GM12892 (cell line): ENCODE data around the gene ZNF586.
"Not testable (repeated sequence)": the region's sequence is repeated elsewhere in the genome, so short reads cannot be mapped to it uniquely, and the experiment has no call there.

Experiments
- DNase-seq: peaks from one replicate; pipeline ENCODE4 v3.0.0; 2011; ENCODE audit not compliant: insufficient read length
- FAIRE-seq: peaks from 2 replicates; lab custom pipeline; 2011; peaks lifted over from hg19 to GRCh38; lab: Jason Lieb, UNC
- POLR2A ChIP-seq: IDR thresholded peaks from 2 replicates; pipeline ENCODE4 v1.6.1; 2011; ENCODE audit warnings: low read depth, low read length, control low read depth
- POLR2AphosphoS5 ChIP-seq: IDR thresholded peaks from 2 replicates; pipeline ENCODE4 v1.6.1; 2011; ENCODE audit warnings: low read depth, low read length, control low read depth
- TAF1 ChIP-seq: IDR thresholded peaks from 2 replicates; pipeline ENCODE4 v1.6.1; 2011; ENCODE audit warnings: low read depth, mild to moderate bottlenecking, control low read depth, low read length, borderline replicate concordance

Gene ZNF586

DNA sequence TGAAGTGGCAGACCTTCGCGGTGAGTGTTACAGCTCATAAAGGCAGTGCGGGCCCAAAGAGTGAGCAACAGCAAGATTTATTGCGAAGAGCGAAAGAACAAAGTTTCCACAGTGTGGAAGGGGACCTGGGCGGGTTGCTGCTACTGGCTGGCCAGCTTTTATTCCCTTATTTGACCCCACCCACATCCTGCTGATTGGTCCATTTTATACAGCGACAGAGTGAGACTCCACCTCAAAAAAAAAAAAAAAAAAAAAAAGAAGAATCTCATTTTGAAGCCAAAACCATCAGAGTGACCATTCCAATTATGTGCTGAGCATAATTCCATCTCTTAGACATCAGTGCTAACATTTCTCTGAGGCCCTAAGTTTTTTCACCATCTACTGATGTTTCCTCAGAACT is 47.2 kb downstream of the ZNF586 start:
- TF ChIP-seq POLR2AphosphoS5 (no peak), TAF1 (no peak), POLR2A (no peak)
- DNase-seq = no peak
- no peak for FAIRE-seq

DNA sequence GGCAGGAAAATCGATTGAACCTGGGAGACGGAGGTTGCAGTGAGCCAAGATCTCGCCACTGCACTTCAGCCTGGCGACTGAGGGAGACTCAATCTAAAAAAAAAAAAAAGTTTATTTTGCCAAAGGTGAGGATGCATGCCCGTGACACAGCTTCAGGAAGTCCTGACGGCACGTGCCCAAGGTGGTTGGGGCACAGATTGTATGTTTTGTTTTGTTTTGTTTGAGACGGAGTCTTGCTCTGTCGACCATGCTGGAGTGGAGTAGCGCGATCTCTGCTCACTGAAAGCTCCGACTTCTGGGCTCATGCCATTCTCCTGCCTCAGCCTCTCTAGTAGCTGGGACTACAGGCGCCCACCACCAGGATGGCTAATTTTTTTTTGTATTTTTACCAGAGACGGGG is 48.5 kb downstream of the ZNF586 start:
- TF ChIP-seq POLR2AphosphoS5 (no peak), TAF1 (no peak), POLR2A (no peak)
- no peak for DNase-seq
- no peak for FAIRE-seq

DNA sequence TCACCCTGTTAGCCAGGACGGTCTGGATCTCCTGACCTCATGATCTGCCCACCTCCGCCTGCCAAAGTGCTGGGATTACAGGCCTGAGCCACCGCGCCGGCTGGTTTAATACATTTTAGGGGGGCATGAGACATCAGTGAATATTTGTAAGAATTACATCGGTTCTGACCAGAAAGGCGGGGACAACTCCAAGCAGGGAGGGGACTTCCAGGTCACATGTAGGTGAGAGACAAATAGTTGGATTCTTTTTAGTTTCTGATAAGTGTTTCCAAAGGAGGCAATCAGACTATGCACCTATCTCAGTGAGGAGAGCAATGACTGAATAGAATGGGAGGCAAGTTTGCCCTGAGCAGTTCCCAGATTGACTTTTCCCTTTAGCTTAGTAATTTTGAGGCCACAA is 48.9 kb downstream of the ZNF586 start:
- no peak for DNase-seq
- TF ChIP-seq TAF1 (no peak), POLR2A (no peak), POLR2AphosphoS5 (no peak)
- no peak for FAIRE-seq

DNA sequence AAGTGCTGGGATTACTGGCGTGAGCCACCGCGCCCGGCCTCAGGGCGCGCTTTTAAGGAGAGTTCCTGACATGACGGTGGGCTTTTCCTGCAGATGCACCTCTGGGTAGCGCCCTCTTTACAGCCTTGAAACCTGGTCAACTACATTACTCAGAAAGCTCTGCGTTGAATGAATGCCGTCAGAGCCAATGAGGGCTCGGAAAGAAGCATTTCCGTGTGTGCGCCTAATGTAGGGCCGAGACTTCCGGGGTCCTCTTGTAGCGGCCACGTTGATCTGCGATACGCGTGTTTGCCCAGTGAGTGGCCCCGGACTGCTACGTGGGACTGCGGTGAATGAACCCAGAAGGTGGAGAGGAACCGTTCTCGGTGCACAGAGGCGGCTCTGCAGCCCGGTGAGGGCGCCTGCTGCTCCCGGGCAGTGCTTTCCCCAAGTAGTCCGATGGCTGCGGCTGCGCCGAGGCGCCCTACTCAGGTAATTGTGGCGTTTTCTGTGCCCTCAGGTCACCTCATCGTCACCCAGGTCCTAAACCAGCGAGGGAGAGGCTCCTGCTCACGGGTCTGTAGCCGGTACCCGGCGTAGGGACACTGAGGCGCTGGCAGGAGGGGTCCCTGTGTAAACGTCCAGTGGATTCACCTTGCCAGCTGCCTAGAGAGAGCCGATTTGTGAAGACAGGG is 50.1 kb downstream of the ZNF586 start:
- peak; percentile 61 for FAIRE-seq
- DNase-seq = peak; percentile 77
- TF ChIP-seq POLR2AphosphoS5 (peak; percentile 88), TAF1 (no peak), POLR2A (peak; percentile 90)

DNA sequence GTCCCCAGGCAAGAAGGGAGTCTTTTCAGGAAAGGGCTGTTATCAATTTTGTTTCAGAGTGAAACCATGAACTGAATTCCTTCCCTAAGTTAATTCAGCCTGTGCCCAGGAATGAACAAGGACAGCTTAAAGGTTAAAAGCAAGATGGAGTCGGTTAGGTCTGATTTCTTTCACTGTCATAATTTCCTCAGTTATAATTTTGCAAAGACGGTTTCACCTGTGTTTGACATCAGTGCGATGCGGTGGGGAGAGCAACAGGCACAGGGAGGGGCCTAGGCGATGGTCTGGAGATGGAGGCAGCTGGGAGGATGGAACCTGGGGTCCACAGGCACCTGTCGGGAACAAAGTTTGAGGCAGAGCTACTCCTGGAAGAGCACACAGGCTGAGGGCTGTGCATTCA is 51.1 kb downstream of the ZNF586 start:
- FAIRE-seq (no peak), DNase-seq (no peak)
- TF ChIP-seq POLR2A (no peak), POLR2AphosphoS5 (no peak), TAF1 (no peak)

DNA sequence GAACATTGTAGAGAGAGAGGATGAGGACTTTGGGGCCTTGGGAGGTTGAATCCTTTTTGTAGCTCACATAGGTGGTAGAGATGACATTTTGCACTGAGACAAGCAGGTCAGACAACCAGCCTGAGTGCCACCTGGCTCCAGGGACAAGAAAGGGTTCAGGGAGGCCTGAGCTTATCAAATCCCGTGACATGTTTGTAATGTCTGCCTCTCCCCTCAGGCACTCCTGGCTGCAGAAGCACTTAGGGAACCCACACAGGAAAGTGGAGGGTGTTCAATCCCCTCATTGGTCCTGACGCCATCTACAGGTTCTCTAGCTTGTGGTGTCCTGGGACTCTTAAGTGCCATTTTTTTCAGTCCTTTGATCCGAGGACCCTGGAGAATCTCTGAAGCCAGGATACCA is 51.6 kb downstream of the ZNF586 start:
- not testable (repeated sequence) for FAIRE-seq

DNA sequence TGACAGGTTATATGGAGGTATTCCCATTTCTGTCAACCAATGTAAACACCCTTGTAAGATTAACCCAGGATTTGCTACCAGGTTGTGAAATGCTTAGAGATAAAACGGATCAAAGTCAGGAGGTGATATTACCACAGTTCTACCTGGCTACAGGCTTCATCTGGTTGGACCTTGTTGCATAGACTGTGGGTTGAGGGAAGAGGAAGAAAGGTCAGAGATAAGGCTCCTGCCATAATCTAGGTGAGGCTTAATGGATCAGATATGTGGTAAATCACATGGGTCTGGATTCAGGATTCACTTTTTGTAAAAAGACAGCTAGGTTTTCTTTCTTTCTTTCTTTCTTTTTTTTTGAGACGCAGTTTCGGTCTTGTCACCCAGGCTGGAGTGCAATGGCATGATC is 52.0 kb downstream of the ZNF586 start:
- not testable (repeated sequence) for DNase-seq, FAIRE-seq

More for the DNA sequence above, 51.6 kb downstream of the ZNF586 start:
- not testable (repeated sequence) for DNase-seq

DNA sequence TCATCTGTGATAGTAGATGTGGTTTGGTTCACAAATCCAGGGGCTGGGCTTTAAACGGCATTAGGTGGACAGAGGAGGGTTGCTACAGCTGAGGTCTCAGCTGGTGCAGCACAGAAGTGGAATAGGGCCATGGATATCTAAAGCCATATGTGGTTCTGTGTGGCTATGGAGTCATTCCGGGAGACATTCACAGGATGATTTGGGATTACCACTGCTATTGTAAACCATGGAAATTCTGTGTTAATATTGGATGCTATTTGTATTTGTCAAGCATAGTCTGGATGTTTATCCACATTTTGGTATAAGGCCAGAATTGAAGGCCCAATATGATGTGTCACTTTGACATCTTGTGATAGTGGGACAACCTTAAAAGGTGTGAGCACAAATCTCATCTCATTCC is 53.7 kb downstream of the ZNF586 start:
- not testable (repeated sequence) for DNase-seq, FAIRE-seq

DNA sequence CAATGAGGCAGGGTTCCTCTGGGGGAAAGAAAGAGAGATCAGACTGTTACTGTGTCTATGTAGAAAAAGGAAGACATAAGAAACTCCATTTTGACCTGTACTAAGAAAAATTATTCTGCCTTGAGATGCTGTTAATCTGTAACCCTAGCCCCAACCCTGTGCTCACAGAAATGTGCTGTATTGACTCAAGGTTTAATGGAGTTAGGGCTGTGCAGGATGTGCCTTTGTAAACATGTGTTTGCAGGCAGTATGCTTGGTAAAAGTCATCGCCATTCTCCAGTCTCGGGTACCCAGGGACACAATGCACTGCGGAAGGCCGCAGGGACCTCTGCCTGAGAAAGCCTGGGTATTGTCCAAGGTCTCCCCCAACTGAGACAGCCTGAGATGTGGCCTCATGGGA is 54.1 kb downstream of the ZNF586 start:
- FAIRE-seq, DNase-seq: not testable (repeated sequence)

DNA sequence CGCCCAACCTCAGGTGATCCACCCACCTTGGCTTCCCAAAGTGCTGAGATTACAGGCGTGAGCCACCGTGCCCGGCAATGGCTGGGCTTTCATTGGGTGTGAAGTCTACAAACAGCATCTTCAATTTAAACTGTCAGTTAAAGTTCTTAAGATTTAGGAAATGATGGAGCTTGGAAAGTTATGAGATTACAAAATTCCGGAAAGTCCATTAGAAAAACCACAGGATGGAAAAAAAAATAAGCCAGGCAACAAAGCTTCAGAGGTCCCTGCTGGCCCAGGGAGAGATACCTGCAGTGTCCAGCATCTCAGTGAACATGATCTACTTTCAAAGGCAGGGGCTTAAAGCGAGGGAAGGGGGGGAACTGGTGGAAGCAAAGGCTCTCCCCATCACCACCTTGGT is 56.0 kb downstream of the ZNF586 start:
- DNase-seq (no peak), FAIRE-seq (no peak)
- no peak for TF ChIP-seq TAF1

DNA sequence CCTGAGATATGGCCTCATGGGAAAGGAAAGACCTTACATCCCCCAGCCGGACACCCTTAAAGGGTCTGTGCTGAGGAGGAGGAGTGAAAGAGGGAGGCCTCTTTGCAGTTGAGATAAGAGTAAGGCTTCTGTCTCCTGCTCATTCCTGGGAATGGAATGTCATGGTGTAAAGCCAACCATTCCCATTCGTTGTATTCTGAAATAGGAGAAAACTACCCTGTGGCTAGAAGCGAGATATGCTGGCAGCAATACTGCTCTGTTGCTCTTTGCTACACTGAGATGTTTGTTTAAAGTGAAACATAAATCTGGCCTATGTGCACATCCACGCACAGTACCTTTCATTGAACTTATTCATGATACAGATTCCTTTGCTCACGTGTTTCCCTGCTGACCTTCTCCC is 59.8 kb downstream of the ZNF586 start:
- TF ChIP-seq TAF1 = no peak
- FAIRE-seq = no peak
- DNase-seq = no peak

DNA sequence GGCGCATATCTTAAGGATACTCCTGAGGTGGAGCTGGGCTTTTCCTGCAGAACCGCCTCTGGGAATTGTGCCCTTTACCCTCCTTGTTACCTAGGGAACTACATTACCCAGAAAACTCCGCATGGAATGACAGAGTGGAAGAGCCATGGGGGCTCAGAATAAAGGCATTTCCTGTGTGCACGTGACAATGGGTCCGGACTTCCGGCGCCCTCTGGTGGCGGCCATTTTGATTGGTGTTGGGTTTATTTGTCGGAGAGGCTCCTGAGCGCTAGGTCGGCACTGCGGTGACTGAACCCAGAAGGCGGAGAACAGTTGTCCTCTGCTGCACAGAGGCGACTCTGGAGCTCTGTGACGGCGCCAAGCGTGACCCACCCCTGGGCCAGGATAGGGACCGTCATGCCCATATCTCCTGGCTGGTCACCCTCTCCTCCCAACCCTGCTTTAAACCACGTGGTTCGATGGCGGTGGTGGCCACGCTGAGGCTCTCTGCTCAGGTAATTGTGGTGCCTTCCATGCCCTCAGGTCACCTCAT is 60.7 kb downstream of the ZNF586 start, which contains the start of gene ZNF587B:
TSS of gene ZNF587B (plus strand) at position 229 of the 532 bp plus-strand sequence. CDS start at position 459, 230 bp downstream.
- FAIRE-seq = no peak
- TF ChIP-seq TAF1 (no peak), POLR2A (no peak), POLR2AphosphoS5 (no peak)
- DNase-seq = no peak
